WI38 (cell line): ENCODE data around the gene VPS45.
"Not testable (repeated sequence)": the region's sequence is repeated elsewhere in the genome, so short reads cannot be mapped to it uniquely, and the experiment has no call there.

Source experiments
- H3K4me3 ChIP-seq: 2 replicates; pipeline ENCODE4 v1.5.1; 2011; ENCODE audit warnings: low read depth, mild to moderate bottlenecking, control low read depth, low read length
- TF ChIP-seq, protein P1 (sequence below): IDR thresholded peaks from 2 replicates; pipeline ENCODE4 v1.5.1; 2012; ENCODE audit warnings: low read depth, mild to moderate bottlenecking, control low read depth, low read length

VPS45 gene

DNA sequence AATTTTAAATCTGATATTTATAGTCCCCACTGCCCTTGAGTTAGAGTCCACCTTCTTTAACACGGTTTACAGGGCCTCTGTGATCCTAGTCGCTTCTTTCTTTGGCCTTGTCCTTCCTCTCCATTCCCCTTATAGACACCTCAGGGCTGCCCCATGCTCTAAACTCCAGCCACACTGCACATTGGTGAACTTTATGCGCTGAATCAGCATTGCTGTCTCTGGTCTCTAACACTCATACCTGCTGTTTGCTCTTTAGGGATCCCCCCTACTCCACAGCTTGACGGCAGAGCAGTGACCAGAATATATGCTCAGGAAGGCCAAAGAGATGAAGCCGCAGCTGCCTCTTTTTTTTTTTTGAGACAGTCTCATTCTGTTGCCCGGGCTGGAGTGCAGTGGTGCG lies 112.3 kb downstream of the VPS45 start:
- H3K4me3 ChIP-seq = no peak overlapping the region
- TF ChIP-seq, protein P1, sequence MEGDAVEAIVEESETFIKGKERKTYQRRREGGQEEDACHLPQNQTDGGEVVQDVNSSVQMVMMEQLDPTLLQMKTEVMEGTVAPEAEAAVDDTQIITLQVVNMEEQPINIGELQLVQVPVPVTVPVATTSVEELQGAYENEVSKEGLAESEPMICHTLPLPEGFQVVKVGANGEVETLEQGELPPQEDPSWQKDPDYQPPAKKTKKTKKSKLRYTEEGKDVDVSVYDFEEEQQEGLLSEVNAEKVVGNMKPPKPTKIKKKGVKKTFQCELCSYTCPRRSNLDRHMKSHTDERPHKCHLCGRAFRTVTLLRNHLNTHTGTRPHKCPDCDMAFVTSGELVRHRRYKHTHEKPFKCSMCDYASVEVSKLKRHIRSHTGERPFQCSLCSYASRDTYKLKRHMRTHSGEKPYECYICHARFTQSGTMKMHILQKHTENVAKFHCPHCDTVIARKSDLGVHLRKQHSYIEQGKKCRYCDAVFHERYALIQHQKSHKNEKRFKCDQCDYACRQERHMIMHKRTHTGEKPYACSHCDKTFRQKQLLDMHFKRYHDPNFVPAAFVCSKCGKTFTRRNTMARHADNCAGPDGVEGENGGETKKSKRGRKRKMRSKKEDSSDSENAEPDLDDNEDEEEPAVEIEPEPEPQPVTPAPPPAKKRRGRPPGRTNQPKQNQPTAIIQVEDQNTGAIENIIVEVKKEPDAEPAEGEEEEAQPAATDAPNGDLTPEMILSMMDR = no peak

DNA sequence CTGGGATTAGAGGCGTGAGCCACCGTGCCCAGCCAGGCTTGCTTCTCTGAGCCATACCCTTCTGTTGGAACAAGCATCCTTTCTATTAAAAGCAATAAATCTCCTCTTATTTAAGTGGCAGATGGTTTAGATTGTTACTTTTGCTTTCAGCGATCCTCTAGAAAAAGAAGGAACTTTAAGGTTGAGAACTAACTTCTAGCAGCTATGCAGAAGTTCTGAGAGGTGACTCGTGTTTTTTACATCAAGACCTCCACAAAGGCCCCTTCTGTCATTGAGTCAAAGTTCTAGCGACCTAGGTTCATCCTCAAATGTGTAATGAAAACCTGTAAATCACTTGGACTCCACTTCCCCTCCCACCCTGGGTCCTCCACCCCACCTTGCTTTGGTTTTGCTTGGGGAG lies 112.9 kb downstream of the VPS45 start:
- TF ChIP-seq, protein P1 = no peak
- no peak overlapping the region for H3K4me3 ChIP-seq

DNA sequence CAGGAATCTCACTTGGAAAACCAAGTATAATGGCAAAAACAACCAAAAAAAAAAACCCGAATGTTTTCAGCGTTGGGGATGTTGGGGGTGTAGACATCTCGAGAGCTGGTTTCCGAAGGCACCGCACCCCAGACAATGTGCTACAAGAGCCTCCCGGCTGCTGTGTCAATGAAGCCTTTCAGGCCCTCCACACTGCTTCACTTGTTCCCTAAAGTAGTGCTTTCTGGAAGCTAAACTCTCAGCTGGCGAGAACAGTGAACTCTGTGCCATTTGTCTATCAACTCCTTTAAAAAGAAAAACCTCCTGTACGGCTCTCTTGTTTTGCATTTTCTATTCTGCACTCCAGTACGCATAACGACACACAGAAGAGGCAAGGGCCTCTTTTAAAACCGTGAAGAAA lies 114.7 kb downstream of the VPS45 start:
- TF ChIP-seq, protein P1 = no peak
- no peak overlapping the region for H3K4me3 ChIP-seq

DNA sequence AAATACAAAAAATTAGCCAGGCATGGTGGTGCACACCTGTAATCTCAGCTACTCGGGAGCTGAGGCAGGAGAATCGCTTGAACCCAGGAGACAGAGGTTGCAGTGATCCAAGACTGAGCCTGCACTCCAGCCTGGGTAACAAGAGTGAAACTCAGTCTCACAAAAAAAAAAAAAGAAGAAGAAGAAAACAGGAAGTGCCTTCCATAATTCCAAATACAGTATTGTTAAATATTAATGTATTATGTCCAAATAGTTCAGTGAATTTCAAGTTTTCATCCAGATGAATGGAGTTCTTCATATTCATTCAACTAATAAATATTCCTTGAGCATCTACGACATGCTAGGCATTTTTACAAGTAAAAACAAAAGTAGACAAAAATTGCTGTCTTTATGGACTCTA lies 115.5 kb downstream of the VPS45 start:
- no peak overlapping the region for H3K4me3 ChIP-seq
- TF ChIP-seq, protein P1 = no peak

DNA sequence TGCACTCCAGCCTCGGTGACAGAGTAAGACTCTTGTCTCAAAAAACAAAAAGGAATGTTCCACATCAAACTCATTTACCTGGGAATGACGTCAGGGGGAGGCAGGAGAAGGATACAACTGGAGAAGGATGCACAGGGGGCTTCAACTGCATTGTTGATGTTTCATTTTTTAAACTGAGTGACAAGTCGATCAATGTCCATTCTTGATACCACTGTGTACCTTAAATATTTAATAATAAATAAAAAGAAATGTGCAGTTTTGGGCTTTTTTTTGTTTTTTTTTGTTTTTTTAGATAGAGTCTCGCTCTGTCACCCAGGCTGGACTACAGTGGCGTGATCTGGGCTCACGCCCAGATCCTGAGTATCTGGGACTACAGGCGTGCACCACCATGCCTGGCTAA lies 117.9 kb downstream of the VPS45 start:
- TF ChIP-seq, protein P1 = no peak
- H3K4me3 ChIP-seq = no peak overlapping the region

DNA sequence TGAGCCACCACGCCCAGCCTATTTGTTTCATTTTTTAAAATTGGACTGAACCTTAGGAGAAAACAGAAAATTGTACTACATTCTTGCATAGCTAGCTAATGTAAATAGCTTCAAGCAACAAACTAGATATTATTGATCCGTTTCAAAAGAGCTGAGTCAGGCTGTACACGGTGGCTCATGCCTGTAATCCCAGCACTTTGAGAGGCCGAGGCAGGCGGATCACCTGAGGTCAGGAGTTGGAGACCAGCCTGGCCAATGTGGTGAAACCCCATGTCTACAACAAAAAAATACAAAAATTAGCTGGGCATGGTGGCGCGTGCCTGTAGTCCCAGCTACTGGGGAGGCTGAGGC lies 118.8 kb downstream of the VPS45 start:
- not testable (repeated sequence) for H3K4me3 ChIP-seq

DNA sequence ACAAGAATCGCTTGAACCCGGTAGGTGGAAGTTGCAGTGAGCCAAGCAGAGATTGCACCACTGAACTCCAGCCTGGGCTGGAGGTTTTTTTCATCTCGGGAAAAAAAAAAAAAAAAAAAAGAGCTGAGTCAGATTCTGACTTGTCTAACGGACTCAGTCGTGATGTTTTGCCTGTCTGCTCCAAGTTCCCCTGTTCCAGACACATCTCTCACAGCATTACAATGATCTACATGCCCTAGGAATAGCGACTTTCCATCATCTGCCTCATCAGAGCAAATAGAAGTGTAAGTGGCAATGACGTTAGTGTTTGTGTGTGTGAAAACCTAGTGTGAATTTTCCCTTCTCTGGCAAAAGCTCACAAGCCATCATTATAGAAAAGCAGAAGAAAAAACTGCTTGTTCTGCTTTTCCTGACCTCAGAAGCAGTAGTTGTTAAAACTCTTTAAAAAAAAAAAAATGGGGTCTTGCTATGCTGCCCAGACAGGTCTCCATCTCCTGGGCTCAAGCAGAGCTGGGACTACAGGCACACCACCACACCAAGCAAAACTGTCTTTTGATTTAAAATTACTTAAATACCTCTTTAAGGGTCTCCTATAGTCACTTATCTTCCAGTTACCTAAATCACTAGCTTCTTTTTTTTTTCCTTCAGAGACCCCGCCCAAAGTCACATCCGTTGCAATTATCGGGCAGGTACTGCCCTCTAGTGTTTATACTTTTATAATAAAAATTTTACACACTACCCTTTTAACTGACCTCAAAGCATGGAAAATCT lies 119.4 kb downstream of the VPS45 start:
- no peak overlapping the region; the same call in 1 of the 2 replicates for H3K4me3 ChIP-seq
- TF ChIP-seq, protein P1 = peak; percentile 26; the same call in 1 of the 2 replicates

DNA sequence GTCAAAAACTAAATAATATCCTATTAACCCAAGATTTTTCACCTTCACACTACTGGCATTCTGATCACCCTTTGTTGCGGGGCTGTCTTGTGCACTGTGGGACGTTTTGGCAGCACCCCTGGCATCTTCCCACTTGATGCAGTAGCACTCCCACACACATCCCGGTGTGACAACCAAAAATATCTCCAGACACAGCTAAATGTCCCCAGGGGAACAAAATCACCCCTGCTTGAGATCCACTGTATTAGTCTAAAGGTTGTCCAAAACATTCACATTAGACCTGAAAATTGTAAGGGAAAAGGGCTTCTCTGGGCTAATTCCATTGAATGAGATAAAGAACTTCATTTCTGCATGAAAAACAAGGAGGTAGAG lies 120.0 kb downstream of the VPS45 start:
- no peak overlapping the region for H3K4me3 ChIP-seq
- TF ChIP-seq, protein P1 = no peak
